Liver (tissue), 9 donors: ENCODE results near the gene MYO1H. TPM values are rescaled to one million over a fixed set of nuclear protein-coding genes. Genes with fewer than 3 reads are reported as not detected.

Experiments used
- DNase-seq: peaks from one replicate; pipeline ENCODE4 v3.0.0-alpha.2; 2017; ENCODE audit warnings: low spot score
- H3K27ac ChIP-seq, 2 donors: one replicate each; pipeline ENCODE4 v1.7.0; 2013; ENCODE audit warnings: inconsistent platforms in 2 of 2, low read length in 2 of 2, control low read depth in 1 of 2, low read depth in 1 of 2, mild to moderate bottlenecking in 1 of 2
- H3K27me3 ChIP-seq, 4 donors: one replicate each; pipeline versions ENCODE4 v1.6.1 to v1.7.0; 2013; ENCODE audit warnings: low read length in 3 of 4, inconsistent platforms in 1 of 4, mild to moderate bottlenecking in 1 of 4, moderate library complexity in 1 of 4; ENCODE audit not compliant: control insufficient read depth in 4 of 4, insufficient read depth in 4 of 4
- H3K36me3 ChIP-seq, 4 donors: one replicate each; pipeline versions ENCODE4 v1.6.1 to v1.7.0; 2013; ENCODE audit warnings: low read length in 3 of 4, mild to moderate bottlenecking in 3 of 4, low read depth in 1 of 4, moderate library complexity in 1 of 4; ENCODE audit not compliant: control insufficient read depth in 4 of 4, insufficient read depth in 3 of 4
- H3K4me1 ChIP-seq, 4 donors: one replicate each; pipeline versions ENCODE4 v1.6.1 to v1.7.0; 2013; ENCODE audit warnings: low read length in 3 of 4, mild to moderate bottlenecking in 3 of 4, moderate library complexity in 1 of 4; ENCODE audit not compliant: control insufficient read depth in 4 of 4, insufficient read depth in 4 of 4
- H3K4me3 ChIP-seq, 3 donors: one replicate each; pipeline versions ENCODE4 v1.6.1 to v1.7.0; 2013; ENCODE audit warnings: low read length in 3 of 3, control low read depth in 1 of 3, low read depth in 1 of 3, mild to moderate bottlenecking in 1 of 3
- H3K9ac ChIP-seq, 2 donors: one replicate each; pipeline ENCODE4 v1.7.0; 2013; ENCODE audit warnings: low read length in 2 of 2, mild to moderate bottlenecking in 2 of 2, moderate library complexity in 2 of 2, control low read depth in 1 of 2, low read depth in 1 of 2
- H3K9me3 ChIP-seq, 4 donors: one replicate each; pipeline versions ENCODE4 v1.6.1 to v1.7.0; 2013; ENCODE audit warnings: low read length in 3 of 4; ENCODE audit not compliant: control insufficient read depth in 4 of 4
- EGR1 ChIP-seq, 2 donors: IDR thresholded peaks; 2 replicates each; pipeline ENCODE4 v1.6.1; 2016 to 2018; ENCODE audit warnings: antibody characterized with exemption in 2 of 2, low read depth in 2 of 2
- FOXA1 ChIP-seq: IDR thresholded peaks from 2 replicates; pipeline ENCODE4 v1.6.1; 2016; ENCODE audit warnings: antibody characterized with exemption
- FOXA2 ChIP-seq: IDR thresholded peaks from 2 replicates; pipeline ENCODE4 v1.6.1; 2016; ENCODE audit warnings: antibody characterized with exemption
- GABPA ChIP-seq, 2 donors: IDR thresholded peaks in 1 of 2; conservative IDR thresholded peaks in 1 of 2; 2 replicates each; pipeline ENCODE4 v1.6.1; 2016; ENCODE audit warnings: antibody characterized with exemption in 2 of 2, mild to moderate bottlenecking in 1 of 2, moderate library complexity in 1 of 2
- HNF4A ChIP-seq, 2 donors: conservative IDR thresholded peaks; 2 replicates each; pipeline ENCODE4 v1.6.1; 2016; ENCODE audit warnings: antibody characterized with exemption in 2 of 2, mild to moderate bottlenecking in 2 of 2
- HNF4G ChIP-seq: IDR thresholded peaks from 2 replicates; pipeline ENCODE4 v1.6.1; 2016; ENCODE audit warnings: antibody characterized with exemption
- JUND ChIP-seq, 2 donors: IDR thresholded peaks; 2 replicates each; pipeline ENCODE4 v1.6.1; 2016; ENCODE audit warnings: antibody characterized with exemption in 2 of 2
- NR2F2 ChIP-seq: IDR thresholded peaks from 2 replicates; pipeline ENCODE4 v1.6.1; 2016; ENCODE audit warnings: antibody characterized with exemption
- RAD21 ChIP-seq, 2 donors: IDR thresholded peaks; 2 replicates each; pipeline ENCODE4 v1.6.1; 2016; ENCODE audit warnings: antibody characterized with exemption in 2 of 2, mild to moderate bottlenecking in 2 of 2
- RXRA ChIP-seq, 2 donors: IDR thresholded peaks; 2 replicates each; pipeline ENCODE4 v1.6.1; 2017 to 2018; ENCODE audit warnings: antibody characterized with exemption in 2 of 2, mild to moderate bottlenecking in 1 of 2
- SP1 ChIP-seq: IDR thresholded peaks from 2 replicates; pipeline ENCODE4 v1.6.1; 2018; ENCODE audit warnings: antibody characterized with exemption, mild to moderate bottlenecking
- TAF1 ChIP-seq: conservative IDR thresholded peaks from 2 replicates; pipeline ENCODE4 v1.6.1; 2016; ENCODE audit warnings: antibody characterized with exemption, mild to moderate bottlenecking
- YY1 ChIP-seq: IDR thresholded peaks from 2 replicates; pipeline ENCODE4 v1.6.1; 2016; ENCODE audit warnings: antibody characterized with exemption, mild to moderate bottlenecking
- WGBS: extraction: QIAGEN DNeasy Blood & Tissue Kit; methylation state at CpG from one replicate; pipeline ENCODE4 v1.1.7; 2013; 5-methylcytosine and 5-hydroxymethylcytosine counted together
- polyA plus RNA-seq, 2 donors: library from polyadenylated mRNA; stranded (reverse) in 1 of 2; unstranded in 1 of 2; fragments of 200-250 nt in 1 of 2; fragments of >200 nt in 1 of 2; fragmentation: Nextera tagmentation in 1 of 2; extraction: Ambion mirVana in 1 of 2; gene quantifications; one replicate each; pipeline versions ENCODE4 v1.2.1 to v1.2.3, GENCODE V29; 2013 to 2015
- total RNA-seq, 2 donors: library from RNA; depleted of rRNA; stranded (reverse); fragments of >200 nt; gene quantifications; one replicate each; pipeline ENCODE4 v1.2.3, GENCODE V29; 2014
- TF ChIP-seq, protein P1 (sequence below): IDR thresholded peaks from 2 replicates; pipeline ENCODE4 v1.6.1; 2016; ENCODE audit warnings: antibody characterized with exemption
- TF ChIP-seq, protein P2 (sequence below): IDR thresholded peaks from 2 replicates; pipeline ENCODE4 v1.6.1; 2016; ENCODE audit warnings: antibody characterized with exemption
- TF ChIP-seq, protein P3 (sequence below): IDR thresholded peaks from 2 replicates; pipeline ENCODE4 v1.6.1; 2016; ENCODE audit warnings: antibody characterized with exemption
- TF ChIP-seq, protein P4 (sequence below): IDR thresholded peaks from 2 replicates; pipeline ENCODE4 v1.6.1; 2016; ENCODE audit warnings: antibody characterized with exemption, mild to moderate bottlenecking
- TF ChIP-seq, protein P5 (sequence below): fragments of 150-350 bp; IDR thresholded peaks from 2 replicates; pipeline ENCODE4 v1.5.1; 2017; ENCODE audit warnings: improper control_type of control experiment, low read depth, low read length; ENCODE audit not compliant: missing input control
- donor health status: healthy.
- donor health status: healthy.
- donor health status: healthy.
- donor health status: healthy.
- donor health status: healthy.

The MYO1H gene
- total and polyA plus RNA-seq, 4 donors = not detected

DNA sequence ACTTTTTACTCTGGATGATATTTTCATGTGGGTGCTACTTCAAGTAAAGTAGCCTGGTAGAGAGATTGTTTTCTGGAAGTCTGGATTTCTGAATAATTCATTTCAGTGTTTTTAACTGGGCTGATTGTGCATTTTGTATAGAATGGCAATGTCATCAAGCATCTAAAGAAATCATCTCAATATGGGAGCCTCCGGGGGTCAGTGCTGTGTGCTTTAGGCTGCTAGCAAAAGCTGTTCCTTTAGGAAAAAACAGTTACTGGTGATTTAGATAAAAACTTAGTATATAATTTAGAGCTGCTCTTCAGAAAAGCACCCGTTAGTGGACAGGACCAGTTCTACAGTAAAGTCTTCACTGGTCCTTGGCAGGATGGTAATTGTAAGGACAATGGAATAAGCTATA lies 134.8 kb downstream of the MYO1H start:
- Histone ChIP-seq H3K27me3 (no peaks in the 10 kb centered on the region), H3K9ac (no peak overlapping the region), H3K4me1 (peaks cover 5 to 16% (median 13%) of the 10 kb centered on the region in 4 donors), H3K27ac (no peak overlapping the region), H3K9me3 (no peaks in the 10 kb centered on the region), H3K4me3 (no peak overlapping the region), H3K36me3 (peaks cover 4 to 46% (median 36%) of the 10 kb centered on the region in 4 donors)
- no peak for DNase-seq
- no peak for TF ChIP-seq GABPA (IDR thresholded peaks at IDR 0.05 in 1 of 2, conservative IDR thresholded peaks at IDR 0.05 in 1 of 2)
- TF ChIP-seq HNF4A (conservative IDR thresholded peaks at IDR 0.05) = no peak
- TF ChIP-seq, protein P1, sequence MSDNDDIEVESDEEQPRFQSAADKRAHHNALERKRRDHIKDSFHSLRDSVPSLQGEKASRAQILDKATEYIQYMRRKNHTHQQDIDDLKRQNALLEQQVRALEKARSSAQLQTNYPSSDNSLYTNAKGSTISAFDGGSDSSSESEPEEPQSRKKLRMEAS = no peak
- TF ChIP-seq YY1 = no peak
- TF ChIP-seq HNF4G = no peak
- TF ChIP-seq, protein P2, sequence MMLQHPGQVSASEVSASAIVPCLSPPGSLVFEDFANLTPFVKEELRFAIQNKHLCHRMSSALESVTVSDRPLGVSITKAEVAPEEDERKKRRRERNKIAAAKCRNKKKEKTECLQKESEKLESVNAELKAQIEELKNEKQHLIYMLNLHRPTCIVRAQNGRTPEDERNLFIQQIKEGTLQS = no peak
- TF ChIP-seq JUND (IDR thresholded peaks at IDR 0.05) = no peak
- TF ChIP-seq RXRA (IDR thresholded peaks at IDR 0.05) = no peak
- WGBS = 95% methylated on average over 2 of the region's 2 CpGs

DNA sequence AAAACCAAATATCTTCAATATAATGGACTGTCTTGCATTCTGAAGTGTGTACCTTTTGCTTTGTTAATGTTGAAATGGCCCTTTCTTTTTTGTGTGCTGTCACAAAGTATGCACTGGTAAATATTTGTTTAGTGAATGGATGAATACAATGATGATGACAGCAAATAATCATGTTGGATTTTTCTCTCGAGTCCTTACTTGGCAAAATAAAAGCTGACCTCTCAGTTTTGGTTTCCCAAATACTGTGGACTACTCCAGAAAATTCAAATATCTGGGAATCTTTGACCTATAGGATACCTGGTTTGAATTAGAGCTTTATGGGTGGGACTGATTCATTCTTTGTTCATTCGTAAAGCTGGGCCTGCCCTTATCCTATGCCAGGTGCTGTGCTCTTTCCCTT lies 135.2 kb downstream of the MYO1H start:
- Histone ChIP-seq H3K27ac (no peak overlapping the region), H3K27me3 (no peaks in the 10 kb centered on the region), H3K9me3 (no peaks in the 10 kb centered on the region), H3K36me3 (peaks cover 6 to 50% (median 40%) of the 10 kb centered on the region in 4 donors), H3K4me1 (peaks cover 5 to 15% (median 12%) of the 10 kb centered on the region in 4 donors), H3K4me3 (no peak overlapping the region), H3K9ac (no peak overlapping the region)
- no peak for DNase-seq
- WGBS = 57% methylated on average over 2 of the region's 2 CpGs
- TF ChIP-seq GABPA (IDR thresholded peaks at IDR 0.05 in 1 of 2, conservative IDR thresholded peaks at IDR 0.05 in 1 of 2) = no peak
- TF ChIP-seq SP1 = no peak
- TF ChIP-seq, protein P2 = no peak
- no peak for TF ChIP-seq TAF1
- TF ChIP-seq HNF4G = no peak

DNA sequence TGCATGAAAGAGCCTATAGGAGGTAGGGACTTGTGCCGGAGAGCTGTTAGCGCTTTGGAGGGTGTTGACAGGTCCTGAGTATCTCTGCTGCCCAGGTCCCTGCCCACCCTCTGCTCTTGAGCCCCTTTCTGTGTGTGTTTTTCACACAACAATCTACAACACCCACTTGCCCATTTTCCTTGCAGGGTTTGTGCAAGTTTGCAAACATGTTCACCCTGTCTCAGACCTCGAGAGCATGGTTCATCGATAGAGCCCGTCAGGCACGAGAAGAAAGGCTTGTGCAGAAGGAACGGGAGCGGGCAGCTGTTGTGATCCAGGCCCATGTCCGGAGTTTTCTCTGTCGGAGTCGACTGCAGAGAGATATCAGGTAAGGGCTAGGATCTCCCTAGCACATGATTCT lies 135.6 kb downstream of the MYO1H start:
- Histone ChIP-seq H3K4me3 (no peak overlapping the region), H3K36me3 (peaks cover 6 to 54% (median 45%) of the 10 kb centered on the region in 4 donors), H3K27me3 (no peaks in the 10 kb centered on the region), H3K9ac (no peak overlapping the region), H3K4me1 (peaks cover 4 to 11% (median 7%) of the 10 kb centered on the region in 4 donors), H3K27ac (no peak overlapping the region), H3K9me3 (no peaks in the 10 kb centered on the region)
- TF ChIP-seq YY1 (no peak), RAD21 (IDR thresholded peaks at IDR 0.05) (no peak), FOXA1 (no peak), FOXA2 (no peak), GABPA (IDR thresholded peaks at IDR 0.05 in 1 of 2, conservative IDR thresholded peaks at IDR 0.05 in 1 of 2) (no peak), HNF4G (no peak), NR2F2 (no peak), EGR1 (IDR thresholded peaks at IDR 0.05; ENCODE audit: low read depth in 2 of 2) (no peak), RXRA (IDR thresholded peaks at IDR 0.05) (no peak), SP1 (no peak), TAF1 (no peak), JUND (IDR thresholded peaks at IDR 0.05) (no peak), HNF4A (conservative IDR thresholded peaks at IDR 0.05) (no peak)
- TF ChIP-seq, protein P2 = no peak
- TF ChIP-seq, protein P3, sequence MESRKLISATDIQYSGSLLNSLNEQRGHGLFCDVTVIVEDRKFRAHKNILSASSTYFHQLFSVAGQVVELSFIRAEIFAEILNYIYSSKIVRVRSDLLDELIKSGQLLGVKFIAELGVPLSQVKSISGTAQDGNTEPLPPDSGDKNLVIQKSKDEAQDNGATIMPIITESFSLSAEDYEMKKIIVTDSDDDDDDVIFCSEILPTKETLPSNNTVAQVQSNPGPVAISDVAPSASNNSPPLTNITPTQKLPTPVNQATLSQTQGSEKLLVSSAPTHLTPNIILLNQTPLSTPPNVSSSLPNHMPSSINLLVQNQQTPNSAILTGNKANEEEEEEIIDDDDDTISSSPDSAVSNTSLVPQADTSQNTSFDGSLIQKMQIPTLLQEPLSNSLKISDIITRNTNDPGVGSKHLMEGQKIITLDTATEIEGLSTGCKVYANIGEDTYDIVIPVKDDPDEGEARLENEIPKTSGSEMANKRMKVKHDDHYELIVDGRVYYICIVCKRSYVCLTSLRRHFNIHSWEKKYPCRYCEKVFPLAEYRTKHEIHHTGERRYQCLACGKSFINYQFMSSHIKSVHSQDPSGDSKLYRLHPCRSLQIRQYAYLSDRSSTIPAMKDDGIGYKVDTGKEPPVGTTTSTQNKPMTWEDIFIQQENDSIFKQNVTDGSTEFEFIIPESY = no peak
- TF ChIP-seq, protein P1 = no peak
- TF ChIP-seq, protein P4, sequence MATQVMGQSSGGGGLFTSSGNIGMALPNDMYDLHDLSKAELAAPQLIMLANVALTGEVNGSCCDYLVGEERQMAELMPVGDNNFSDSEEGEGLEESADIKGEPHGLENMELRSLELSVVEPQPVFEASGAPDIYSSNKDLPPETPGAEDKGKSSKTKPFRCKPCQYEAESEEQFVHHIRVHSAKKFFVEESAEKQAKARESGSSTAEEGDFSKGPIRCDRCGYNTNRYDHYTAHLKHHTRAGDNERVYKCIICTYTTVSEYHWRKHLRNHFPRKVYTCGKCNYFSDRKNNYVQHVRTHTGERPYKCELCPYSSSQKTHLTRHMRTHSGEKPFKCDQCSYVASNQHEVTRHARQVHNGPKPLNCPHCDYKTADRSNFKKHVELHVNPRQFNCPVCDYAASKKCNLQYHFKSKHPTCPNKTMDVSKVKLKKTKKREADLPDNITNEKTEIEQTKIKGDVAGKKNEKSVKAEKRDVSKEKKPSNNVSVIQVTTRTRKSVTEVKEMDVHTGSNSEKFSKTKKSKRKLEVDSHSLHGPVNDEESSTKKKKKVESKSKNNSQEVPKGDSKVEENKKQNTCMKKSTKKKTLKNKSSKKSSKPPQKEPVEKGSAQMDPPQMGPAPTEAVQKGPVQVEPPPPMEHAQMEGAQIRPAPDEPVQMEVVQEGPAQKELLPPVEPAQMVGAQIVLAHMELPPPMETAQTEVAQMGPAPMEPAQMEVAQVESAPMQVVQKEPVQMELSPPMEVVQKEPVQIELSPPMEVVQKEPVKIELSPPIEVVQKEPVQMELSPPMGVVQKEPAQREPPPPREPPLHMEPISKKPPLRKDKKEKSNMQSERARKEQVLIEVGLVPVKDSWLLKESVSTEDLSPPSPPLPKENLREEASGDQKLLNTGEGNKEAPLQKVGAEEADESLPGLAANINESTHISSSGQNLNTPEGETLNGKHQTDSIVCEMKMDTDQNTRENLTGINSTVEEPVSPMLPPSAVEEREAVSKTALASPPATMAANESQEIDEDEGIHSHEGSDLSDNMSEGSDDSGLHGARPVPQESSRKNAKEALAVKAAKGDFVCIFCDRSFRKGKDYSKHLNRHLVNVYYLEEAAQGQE = no peak
- TF ChIP-seq, protein P5, sequence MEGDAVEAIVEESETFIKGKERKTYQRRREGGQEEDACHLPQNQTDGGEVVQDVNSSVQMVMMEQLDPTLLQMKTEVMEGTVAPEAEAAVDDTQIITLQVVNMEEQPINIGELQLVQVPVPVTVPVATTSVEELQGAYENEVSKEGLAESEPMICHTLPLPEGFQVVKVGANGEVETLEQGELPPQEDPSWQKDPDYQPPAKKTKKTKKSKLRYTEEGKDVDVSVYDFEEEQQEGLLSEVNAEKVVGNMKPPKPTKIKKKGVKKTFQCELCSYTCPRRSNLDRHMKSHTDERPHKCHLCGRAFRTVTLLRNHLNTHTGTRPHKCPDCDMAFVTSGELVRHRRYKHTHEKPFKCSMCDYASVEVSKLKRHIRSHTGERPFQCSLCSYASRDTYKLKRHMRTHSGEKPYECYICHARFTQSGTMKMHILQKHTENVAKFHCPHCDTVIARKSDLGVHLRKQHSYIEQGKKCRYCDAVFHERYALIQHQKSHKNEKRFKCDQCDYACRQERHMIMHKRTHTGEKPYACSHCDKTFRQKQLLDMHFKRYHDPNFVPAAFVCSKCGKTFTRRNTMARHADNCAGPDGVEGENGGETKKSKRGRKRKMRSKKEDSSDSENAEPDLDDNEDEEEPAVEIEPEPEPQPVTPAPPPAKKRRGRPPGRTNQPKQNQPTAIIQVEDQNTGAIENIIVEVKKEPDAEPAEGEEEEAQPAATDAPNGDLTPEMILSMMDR = no peak
- WGBS = 94% methylated on average over 11 of the region's 11 CpGs
- DNase-seq = no peak
